HTR-8/SVneo (cell line): ENCODE data around the gene NDUFV3.

Source experiments
- DNase-seq: peaks from one replicate; pipeline ENCODE4 v3.0.0; 2011; ENCODE audit warnings: low spot score, mixed read lengths; ENCODE audit not compliant: insufficient read length
- FAIRE-seq: peaks from 2 replicates; lab custom pipeline; 2011; peaks lifted over from hg19 to GRCh38; lab: Jason Lieb, UNC

The NDUFV3 gene

DNA sequence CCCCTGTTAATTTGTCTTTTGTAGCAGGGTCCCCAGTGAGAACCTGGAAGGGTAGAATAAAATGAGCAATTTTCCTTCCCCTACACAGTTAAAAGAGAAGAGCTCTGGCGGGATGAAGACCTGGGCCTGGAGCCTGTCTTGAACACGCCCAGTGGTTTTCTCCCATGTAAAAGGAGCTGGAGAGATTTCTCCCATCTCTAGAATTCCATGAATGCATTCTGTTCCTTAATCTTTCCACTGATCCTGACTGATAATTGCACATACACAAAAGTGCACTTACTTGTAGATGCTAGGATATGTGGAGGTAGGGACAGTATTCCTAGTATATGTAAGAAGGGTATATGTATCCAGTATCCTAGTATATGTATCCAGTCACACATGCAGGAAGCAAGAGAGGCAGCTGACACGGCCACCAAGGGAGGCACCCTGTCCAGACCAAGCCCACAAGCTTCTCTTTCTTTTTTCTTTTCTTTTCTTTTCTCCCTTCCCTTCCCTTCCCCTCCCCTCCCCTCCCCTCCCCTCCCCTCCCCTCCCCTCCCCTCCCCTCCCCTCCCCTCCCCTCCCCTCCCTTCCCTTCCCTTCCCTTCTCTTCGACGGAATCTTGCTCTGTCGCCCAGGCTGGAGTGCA is 69.4 kb downstream of the NDUFV3 start:
- FAIRE-seq, result no peak

More for the DNA sequence above, 69.4 kb downstream of the NDUFV3 start:
- no peak for DNase-seq
